Panc1 (cell line): ENCODE data around the gene MED9.

Experiments used
- POLR2AphosphoS5 ChIP-seq: IDR thresholded peaks from 2 replicates; pipeline ENCODE4 v1.6.1; 2012; ENCODE audit warnings: mild to moderate bottlenecking, low read depth, low read length, moderate library complexity
- SIN3A ChIP-seq: IDR thresholded peaks from 2 replicates; pipeline ENCODE4 v1.6.1; 2012; ENCODE audit warnings: low read depth, mild to moderate bottlenecking, low read length, moderate library complexity, borderline replicate concordance; ENCODE audit not compliant: insufficient read depth
- TCF7L2 ChIP-seq: IDR thresholded peaks from 2 replicates; pipeline ENCODE4 v1.6.1; 2011; ENCODE audit warnings: mild to moderate bottlenecking, low read depth, low read length, inconsistent platforms
- TF ChIP-seq, protein P1 (sequence below): fragments of 450-650 bp; IDR thresholded peaks from 2 replicates; pipeline ENCODE4 v1.5.1; 2017; ENCODE audit warnings: mild to moderate bottlenecking
- TF ChIP-seq, protein P2 (sequence below), 2 experiments: IDR thresholded peaks; 2 replicates each; pipeline ENCODE4 v1.6.1; 2011 to 2012; ENCODE audit warnings: low read depth in 2 of 2, control low read depth in 1 of 2, low read length in 1 of 2, mild to moderate bottlenecking in 1 of 2, moderate library complexity in 1 of 2; ENCODE audit not compliant: insufficient read depth in 1 of 2

DNA sequence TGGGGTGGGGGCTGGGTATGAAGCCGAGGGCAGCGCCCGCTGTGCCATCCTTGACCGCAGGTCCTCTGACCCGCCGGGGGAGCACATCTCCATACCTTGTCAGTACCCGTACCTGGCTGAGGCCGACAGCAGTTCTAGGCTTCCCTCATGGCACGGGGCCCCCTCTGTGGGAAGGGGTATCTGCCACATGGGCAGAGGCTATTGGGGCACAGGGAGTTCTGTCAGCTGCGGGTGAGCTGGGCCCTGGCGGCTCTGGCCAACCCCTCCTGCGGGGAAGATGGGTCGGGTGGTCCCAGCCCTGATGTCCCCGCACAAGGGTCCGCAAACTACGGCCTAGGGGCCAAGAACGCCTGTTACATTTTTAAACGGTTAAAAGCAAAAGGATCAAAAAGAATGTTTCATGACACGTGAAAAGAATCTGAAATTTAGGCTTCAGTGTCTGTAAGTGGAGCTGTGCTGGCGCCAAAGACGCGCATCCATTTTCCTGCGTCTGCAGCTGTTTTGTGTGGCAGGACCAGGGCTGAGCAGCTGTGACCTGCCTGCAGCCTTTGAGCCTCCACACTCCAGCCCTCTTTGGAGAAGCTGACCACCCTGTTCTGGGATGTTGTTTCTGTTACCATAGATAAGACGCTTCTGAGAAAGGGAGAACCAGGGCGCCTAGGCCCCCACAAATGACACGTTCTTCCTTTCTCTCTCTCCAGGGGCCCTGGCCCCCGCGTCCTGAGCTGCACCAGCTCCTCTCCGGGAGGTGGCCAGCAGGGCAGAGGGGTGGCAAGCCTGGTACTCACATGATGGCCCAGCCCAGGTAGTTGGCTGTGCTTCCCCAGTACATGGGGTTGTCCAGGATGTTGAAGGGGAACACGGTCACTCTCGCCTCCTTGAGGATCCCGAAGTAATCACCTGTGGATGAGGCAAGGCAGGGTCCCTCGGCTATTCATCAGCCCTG is 32.1 kb downstream of the MED9 start:
- TF ChIP-seq POLR2AphosphoS5 (no peak), TCF7L2 (no peak), SIN3A (no peak)
- TF ChIP-seq, protein P1, sequence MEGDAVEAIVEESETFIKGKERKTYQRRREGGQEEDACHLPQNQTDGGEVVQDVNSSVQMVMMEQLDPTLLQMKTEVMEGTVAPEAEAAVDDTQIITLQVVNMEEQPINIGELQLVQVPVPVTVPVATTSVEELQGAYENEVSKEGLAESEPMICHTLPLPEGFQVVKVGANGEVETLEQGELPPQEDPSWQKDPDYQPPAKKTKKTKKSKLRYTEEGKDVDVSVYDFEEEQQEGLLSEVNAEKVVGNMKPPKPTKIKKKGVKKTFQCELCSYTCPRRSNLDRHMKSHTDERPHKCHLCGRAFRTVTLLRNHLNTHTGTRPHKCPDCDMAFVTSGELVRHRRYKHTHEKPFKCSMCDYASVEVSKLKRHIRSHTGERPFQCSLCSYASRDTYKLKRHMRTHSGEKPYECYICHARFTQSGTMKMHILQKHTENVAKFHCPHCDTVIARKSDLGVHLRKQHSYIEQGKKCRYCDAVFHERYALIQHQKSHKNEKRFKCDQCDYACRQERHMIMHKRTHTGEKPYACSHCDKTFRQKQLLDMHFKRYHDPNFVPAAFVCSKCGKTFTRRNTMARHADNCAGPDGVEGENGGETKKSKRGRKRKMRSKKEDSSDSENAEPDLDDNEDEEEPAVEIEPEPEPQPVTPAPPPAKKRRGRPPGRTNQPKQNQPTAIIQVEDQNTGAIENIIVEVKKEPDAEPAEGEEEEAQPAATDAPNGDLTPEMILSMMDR = no peak
- TF ChIP-seq, protein P2, sequence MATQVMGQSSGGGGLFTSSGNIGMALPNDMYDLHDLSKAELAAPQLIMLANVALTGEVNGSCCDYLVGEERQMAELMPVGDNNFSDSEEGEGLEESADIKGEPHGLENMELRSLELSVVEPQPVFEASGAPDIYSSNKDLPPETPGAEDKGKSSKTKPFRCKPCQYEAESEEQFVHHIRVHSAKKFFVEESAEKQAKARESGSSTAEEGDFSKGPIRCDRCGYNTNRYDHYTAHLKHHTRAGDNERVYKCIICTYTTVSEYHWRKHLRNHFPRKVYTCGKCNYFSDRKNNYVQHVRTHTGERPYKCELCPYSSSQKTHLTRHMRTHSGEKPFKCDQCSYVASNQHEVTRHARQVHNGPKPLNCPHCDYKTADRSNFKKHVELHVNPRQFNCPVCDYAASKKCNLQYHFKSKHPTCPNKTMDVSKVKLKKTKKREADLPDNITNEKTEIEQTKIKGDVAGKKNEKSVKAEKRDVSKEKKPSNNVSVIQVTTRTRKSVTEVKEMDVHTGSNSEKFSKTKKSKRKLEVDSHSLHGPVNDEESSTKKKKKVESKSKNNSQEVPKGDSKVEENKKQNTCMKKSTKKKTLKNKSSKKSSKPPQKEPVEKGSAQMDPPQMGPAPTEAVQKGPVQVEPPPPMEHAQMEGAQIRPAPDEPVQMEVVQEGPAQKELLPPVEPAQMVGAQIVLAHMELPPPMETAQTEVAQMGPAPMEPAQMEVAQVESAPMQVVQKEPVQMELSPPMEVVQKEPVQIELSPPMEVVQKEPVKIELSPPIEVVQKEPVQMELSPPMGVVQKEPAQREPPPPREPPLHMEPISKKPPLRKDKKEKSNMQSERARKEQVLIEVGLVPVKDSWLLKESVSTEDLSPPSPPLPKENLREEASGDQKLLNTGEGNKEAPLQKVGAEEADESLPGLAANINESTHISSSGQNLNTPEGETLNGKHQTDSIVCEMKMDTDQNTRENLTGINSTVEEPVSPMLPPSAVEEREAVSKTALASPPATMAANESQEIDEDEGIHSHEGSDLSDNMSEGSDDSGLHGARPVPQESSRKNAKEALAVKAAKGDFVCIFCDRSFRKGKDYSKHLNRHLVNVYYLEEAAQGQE (IDR thresholded peaks at IDR 0.05; ENCODE audit: insufficient read depth in 1 of 2, low read depth in 2 of 2, low read length in 1 of 2) = no peak
